22Rv1 (cell line): ENCODE measurements around the gene CEP78.
"Not testable (repeated sequence)": the region's sequence is repeated elsewhere in the genome, so short reads cannot be mapped to it uniquely, and the experiment has no call there.

Experiments
- H3K27ac ChIP-seq: fragments of 450-650 bp; 2 replicates; pipeline ENCODE4 v1.5.1; 2017
- ZFX ChIP-seq: fragments of 450-650 bp; IDR thresholded peaks from 2 replicates; pipeline ENCODE4 v1.6.1; 2017; ENCODE audit warnings: antibody characterized with exemption, borderline replicate concordance
- TF ChIP-seq, protein P1 (sequence below): fragments of 450-650 bp; IDR thresholded peaks from 2 replicates; pipeline ENCODE4 v1.5.1; 2017; ENCODE audit warnings: mild to moderate bottlenecking

CEP78 gene

DNA sequence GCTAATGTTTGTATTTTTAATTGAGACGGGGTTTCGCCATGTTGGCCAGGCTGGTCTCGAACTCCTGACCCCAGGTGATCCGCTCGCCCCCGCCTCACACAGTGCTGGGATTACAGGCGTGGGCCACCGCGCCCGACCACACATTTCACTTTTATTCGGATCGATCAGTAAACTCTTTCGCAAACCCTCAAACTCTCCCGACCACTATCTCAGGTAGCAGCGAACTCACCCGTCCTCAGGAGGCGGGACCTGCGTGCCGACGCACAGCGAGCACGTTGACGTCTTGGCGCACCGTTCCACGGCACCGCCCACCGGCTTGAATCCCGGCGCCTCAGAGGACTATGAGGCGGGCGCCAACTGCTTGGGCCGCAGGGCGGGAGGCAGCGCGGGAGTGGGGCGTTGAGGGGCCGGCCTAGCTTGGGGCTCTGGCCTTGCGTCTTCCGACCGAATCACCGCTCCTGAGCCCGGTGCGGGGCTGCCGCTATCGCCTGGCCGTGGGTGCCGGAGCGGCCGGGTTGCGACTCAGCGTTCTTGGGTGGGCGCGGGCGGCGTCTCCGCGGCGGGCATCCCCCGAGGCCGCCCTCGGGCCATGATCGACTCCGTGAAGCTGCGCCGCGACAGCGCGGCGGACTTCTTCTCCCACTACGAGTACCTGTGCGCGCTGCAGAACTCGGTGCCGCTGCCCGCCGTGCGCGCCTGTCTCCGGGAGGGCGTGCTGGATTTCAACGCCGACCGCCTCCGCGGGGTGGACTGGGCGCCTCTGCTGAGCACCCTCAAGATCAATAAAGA is at the start of gene CEP78:
Gene CEP78, plus strand, starts transcription at position 314 of the 789 bp plus-strand sequence. Its CDS starts 276 bp downstream, at position 590.
- H3K27ac ChIP-seq = peak within 1 kb of the TSS; percentile 74
- TF ChIP-seq, protein P1, sequence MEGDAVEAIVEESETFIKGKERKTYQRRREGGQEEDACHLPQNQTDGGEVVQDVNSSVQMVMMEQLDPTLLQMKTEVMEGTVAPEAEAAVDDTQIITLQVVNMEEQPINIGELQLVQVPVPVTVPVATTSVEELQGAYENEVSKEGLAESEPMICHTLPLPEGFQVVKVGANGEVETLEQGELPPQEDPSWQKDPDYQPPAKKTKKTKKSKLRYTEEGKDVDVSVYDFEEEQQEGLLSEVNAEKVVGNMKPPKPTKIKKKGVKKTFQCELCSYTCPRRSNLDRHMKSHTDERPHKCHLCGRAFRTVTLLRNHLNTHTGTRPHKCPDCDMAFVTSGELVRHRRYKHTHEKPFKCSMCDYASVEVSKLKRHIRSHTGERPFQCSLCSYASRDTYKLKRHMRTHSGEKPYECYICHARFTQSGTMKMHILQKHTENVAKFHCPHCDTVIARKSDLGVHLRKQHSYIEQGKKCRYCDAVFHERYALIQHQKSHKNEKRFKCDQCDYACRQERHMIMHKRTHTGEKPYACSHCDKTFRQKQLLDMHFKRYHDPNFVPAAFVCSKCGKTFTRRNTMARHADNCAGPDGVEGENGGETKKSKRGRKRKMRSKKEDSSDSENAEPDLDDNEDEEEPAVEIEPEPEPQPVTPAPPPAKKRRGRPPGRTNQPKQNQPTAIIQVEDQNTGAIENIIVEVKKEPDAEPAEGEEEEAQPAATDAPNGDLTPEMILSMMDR = no peak
- TF ChIP-seq ZFX = no peak

GRCh38 chr9:78187763-78188484 is 48.0 kb upstream of the CEP78 start:
- H3K27ac ChIP-seq = no peak overlapping the region
- TF ChIP-seq ZFX = no peak
- TF ChIP-seq, protein P1 = no peak

- TF ChIP-seq ZFX = no peak
- TF ChIP-seq, protein P1 = no peak
- no peak overlapping the region for H3K27ac ChIP-seq
These were observed 47.3 kb upstream of the CEP78 start for GRCh38 chr9:78188594-78188993.

- H3K27ac ChIP-seq = no peak overlapping the region
- no peak for TF ChIP-seq ZFX
- TF ChIP-seq, protein P1 = no peak
These were observed 46.9 kb upstream of the CEP78 start for GRCh38 chr9:78189001-78189400.

GRCh38 chr9:78189461-78189860 is 46.4 kb upstream of the CEP78 start:
- H3K27ac ChIP-seq = no peak overlapping the region
- TF ChIP-seq ZFX = no peak
- TF ChIP-seq, protein P1 = no peak

GRCh38 chr9:78191931-78192330 is 43.9 kb upstream of the CEP78 start:
- no peak overlapping the region for H3K27ac ChIP-seq
- TF ChIP-seq ZFX = no peak
- TF ChIP-seq, protein P1 = no peak

GRCh38 chr9:78196258-78196657 is 39.6 kb upstream of the CEP78 start:
- no peak overlapping the region for H3K27ac ChIP-seq
- no peak for TF ChIP-seq ZFX
- TF ChIP-seq, protein P1 = no peak

- not testable (repeated sequence) for H3K27ac ChIP-seq
These were observed 34.6 kb upstream of the CEP78 start for GRCh38 chr9:78201158-78201777.
